ENCODE data around the gene ZNF385C.

Gene ZNF385C

DNA sequence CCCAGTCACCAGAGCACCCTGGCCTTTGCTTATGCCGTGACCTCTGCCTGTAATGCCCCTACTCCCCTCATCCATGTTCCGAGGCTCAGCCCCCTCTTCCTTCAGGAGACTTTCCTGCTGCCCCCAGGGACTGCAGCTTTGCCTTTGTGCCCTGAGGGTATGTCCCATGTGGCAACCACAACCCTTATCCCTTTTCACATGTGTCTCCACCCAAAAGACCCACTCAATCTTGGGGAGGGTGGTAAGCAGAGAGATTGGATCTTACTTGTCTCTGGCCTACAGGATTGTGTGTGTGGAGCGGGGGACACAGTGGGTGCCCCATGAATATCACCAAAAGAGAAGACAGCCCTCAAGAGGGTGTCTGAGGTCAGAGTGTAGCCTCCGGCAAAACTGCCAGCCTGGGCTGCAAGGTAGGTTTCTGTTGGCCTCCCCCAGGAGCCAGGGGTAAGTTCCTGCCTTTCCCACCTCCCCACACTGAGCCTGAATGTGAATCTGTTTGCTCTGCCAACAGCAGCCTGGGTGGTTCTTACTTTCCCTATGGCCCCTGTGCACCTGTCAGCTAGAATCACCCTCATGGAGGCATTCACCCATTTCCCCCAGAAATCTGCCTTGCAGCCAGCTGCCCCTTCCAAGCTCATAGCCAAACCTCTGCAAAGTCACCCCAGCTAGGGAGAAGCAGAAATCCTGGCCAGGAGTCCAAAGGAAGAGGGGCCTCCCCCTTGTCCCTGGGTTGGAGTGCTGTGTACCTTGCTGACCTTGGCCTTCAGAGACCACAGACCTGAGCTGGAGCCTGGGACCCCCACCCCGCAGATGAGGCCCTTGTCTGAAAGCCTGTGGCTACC, 36.4 kb downstream of the ZNF385C start:
- H3K4me3 ChIP-seq (ENCODE audit: low read depth, low read length): no peak overlapping the region
- TF ChIP-seq, protein P1, sequence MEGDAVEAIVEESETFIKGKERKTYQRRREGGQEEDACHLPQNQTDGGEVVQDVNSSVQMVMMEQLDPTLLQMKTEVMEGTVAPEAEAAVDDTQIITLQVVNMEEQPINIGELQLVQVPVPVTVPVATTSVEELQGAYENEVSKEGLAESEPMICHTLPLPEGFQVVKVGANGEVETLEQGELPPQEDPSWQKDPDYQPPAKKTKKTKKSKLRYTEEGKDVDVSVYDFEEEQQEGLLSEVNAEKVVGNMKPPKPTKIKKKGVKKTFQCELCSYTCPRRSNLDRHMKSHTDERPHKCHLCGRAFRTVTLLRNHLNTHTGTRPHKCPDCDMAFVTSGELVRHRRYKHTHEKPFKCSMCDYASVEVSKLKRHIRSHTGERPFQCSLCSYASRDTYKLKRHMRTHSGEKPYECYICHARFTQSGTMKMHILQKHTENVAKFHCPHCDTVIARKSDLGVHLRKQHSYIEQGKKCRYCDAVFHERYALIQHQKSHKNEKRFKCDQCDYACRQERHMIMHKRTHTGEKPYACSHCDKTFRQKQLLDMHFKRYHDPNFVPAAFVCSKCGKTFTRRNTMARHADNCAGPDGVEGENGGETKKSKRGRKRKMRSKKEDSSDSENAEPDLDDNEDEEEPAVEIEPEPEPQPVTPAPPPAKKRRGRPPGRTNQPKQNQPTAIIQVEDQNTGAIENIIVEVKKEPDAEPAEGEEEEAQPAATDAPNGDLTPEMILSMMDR (IDR thresholded peaks at IDR 0.05; ENCODE audit: insufficient read depth, low read depth, low read length, missing control alignments): no peak

GRCh38 chr17:42060231-42060630, 38.0 kb downstream of the ZNF385C start:
- no peak for DNase-seq (ENCODE audit: low read depth)
- TF ChIP-seq, protein P1 (IDR thresholded peaks at IDR 0.05; ENCODE audit: insufficient read depth, low read depth, low read length, missing control alignments): no peak
- H3K4me3 ChIP-seq (ENCODE audit: low read depth, low read length): no peak overlapping the region

More for the DNA sequence above, 36.4 kb downstream of the ZNF385C start:
- DNase-seq (ENCODE audit: low read depth): no peak

DNA sequence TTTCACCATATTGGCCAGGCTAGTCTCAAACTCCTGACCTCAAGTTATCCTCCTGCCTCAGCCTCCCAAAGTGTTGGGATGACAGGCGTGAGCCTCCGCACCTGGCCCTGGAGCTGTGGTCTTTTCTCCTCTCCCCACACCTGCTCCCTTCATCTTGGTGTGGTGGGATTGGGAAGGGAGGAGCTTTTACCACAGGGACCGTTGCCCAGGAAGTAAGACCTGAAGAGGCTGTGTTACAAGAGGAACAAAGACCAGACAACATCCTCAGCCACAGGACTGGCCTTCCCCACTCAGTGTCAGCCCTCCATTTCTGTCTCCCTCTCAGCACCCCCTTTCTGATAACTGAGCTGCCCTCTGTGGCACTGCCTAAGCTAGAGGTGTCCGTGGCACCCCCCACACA, 38.5 kb downstream of the ZNF385C start:
- TF ChIP-seq, protein P1 (IDR thresholded peaks at IDR 0.05; ENCODE audit: insufficient read depth, low read depth, low read length, missing control alignments): no peak
- no peak overlapping the region for H3K4me3 ChIP-seq (ENCODE audit: low read depth, low read length)
- no peak for DNase-seq (ENCODE audit: low read depth)

DNA sequence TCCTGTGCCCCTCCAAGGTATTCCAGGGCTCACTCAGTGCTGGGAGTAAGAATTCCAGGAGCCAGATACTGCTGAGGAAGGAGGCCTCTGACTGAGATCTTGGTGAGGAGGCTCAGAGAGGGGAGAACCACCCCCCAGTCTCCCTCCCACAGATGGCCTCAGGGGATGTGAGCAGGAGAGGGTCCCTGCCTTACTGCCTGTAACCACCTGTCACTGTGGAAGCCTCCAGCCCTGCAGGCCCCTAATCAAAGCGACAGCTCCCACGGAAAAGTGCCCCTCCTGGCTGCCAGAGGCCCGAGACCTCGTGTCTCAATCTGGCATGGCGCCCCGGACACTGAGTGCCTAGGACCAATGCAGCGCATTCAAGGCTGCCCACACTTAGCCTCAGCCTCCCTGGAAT, 40.2 kb downstream of the ZNF385C start:
- TF ChIP-seq, protein P1 (IDR thresholded peaks at IDR 0.05; ENCODE audit: insufficient read depth, low read depth, low read length, missing control alignments): no peak
- H3K4me3 ChIP-seq (ENCODE audit: low read depth, low read length): no peak overlapping the region
- DNase-seq (ENCODE audit: low read depth): no peak

GRCh38 chr17:42056635-42057034, 41.6 kb downstream of the ZNF385C start:
- TF ChIP-seq, protein P1 (IDR thresholded peaks at IDR 0.05; ENCODE audit: insufficient read depth, low read depth, low read length, missing control alignments): no peak
- no peak for DNase-seq (ENCODE audit: low read depth)
- H3K4me3 ChIP-seq (ENCODE audit: low read depth, low read length): no peak overlapping the region

DNA sequence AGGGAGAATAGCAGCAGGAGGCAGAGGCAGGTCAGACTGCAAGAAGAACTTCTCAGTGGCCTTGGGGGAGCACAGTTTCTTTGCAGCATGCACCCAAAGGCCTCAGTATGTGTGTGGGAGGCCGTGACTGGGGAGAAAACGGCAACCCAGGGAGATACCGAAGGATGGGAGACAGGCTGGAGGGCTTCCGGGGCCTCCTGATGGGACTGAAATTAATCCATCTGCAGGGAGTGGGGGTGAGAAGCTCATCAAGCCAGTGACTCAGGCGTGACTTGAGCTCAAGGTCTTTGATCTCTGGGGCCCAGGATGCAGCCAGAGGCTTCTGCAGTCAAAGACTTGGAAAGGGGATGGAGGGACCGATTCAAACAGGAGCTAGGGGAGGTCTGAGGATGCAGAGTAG, 42.8 kb downstream of the ZNF385C start:
- H3K4me3 ChIP-seq (ENCODE audit: low read depth, low read length): no peak overlapping the region
- no peak for DNase-seq (ENCODE audit: low read depth)
- TF ChIP-seq, protein P1 (IDR thresholded peaks at IDR 0.05; ENCODE audit: insufficient read depth, low read depth, low read length, missing control alignments): no peak

DNA sequence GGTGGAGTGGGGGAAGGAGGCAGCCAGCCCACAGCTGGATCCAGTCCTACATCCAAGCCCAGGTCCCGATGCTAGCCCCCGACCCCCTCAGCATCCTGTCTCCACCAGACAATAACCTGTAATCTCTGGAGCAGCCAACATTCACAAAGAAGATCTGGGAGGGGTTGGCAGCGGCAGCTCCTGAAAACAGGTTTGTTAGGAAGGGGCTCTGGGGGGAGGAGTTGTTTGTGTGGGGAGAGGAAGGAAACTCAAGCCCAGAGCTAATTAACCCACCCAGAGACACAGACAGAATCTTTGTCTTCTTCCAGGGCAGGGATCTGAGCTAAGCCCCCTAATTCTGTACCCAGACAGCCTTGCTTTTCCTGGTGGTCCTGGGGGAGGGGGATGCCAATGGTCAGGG, 43.2 kb downstream of the ZNF385C start:
- no peak overlapping the region for H3K4me3 ChIP-seq (ENCODE audit: low read depth, low read length)
- no peak for DNase-seq (ENCODE audit: low read depth)
- TF ChIP-seq, protein P1 (IDR thresholded peaks at IDR 0.05; ENCODE audit: insufficient read depth, low read depth, low read length, missing control alignments): no peak

Data from GM12865 (cell line).